ENCODE data around the gene UBA6. TPM values are rescaled to one million over a fixed set of nuclear protein-coding genes. Genes with fewer than 3 reads are reported as not detected.
A peak's percentile ranks its signal among the peaks of the same experiment; 100 is the strongest.

UBA6 gene
- total RNA-seq, 1 experiment from 2014 or later, result 81.5 TPM

- no peaks in the 10 kb centered on the region for H3K27me3 Mint-ChIP-seq (ENCODE audit: low read depth)
- CTCF ChIA-PET, result interaction anchor here (1.8 kb wide), 1 partner anchor 20 kb away, joined by 5 read pairs; no protein-coding TSS in a partner anchor
- H3K9me3 Mint-ChIP-seq, result peaks cover 9% of the 10 kb centered on the region
- ATAC-seq (no peak), DNase-seq (ENCODE audit: low spot score) (no peak)
- TF ChIP-seq, protein P1, sequence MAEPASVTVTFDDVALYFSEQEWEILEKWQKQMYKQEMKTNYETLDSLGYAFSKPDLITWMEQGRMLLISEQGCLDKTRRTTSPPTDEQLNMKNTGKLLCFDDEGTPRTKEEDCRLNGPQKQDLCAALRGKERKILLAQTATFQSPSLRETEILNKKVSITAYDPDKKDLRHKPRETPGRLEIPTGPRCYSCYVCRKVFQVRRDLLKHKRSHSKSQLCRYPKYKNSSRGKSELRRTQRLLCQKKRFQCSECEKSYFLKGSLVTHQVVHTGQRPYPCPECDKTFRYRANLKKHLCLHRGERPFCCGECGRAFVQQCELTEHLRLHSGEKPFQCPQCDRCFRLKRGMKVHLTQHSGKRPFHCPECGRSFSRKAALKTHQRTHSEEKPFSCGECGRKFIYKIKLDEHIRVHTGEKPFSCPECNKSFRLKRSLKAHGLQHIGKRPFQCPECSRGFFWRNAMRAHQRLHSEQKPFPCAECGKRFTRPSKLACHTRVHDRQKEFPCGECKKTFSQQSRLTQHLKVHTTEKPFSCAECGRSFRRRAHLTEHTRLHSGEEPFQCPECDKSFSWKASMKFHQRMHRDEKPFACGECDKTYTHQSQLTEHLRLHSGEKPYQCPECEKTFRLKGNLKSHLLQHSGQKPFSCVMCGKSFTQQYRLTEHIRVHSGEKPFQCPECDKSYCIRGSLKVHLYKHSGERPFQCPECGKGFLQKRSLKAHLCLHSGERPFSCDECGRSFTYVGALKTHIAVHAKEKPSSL (CRISPR knock-in tag; conservative IDR thresholded peaks at IDR 0.05), result no peak
- TF ChIP-seq ZBTB21 (CRISPR knock-in tag; IDR thresholded peaks at IDR 0.05; ENCODE audit: borderline replicate concordance) (no peak), GABPB1 (CRISPR knock-in tag; IDR thresholded peaks at IDR 0.05) (no peak), OVOL2 (CRISPR knock-in tag; IDR thresholded peaks at IDR 0.05; ENCODE audit: borderline replicate concordance) (no peak), GRHL2 (CRISPR knock-in tag; IDR thresholded peaks at IDR 0.05; ENCODE audit: insufficient replicate concordance, severe bottlenecking) (no peak), NFATC4 (CRISPR knock-in tag; IDR thresholded peaks at IDR 0.05) (no peak), CREB1 (CRISPR knock-in tag; IDR thresholded peaks at IDR 0.05) (no peak), MXD4 (CRISPR knock-in tag; IDR thresholded peaks at IDR 0.05; ENCODE audit: borderline replicate concordance) (no peak), NFE2L1 (CRISPR knock-in tag; IDR thresholded peaks at IDR 0.05) (no peak)
- TF ChIP-seq, protein P2, sequence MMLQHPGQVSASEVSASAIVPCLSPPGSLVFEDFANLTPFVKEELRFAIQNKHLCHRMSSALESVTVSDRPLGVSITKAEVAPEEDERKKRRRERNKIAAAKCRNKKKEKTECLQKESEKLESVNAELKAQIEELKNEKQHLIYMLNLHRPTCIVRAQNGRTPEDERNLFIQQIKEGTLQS (CRISPR knock-in tag; conservative IDR thresholded peaks at IDR 0.05), result no peak
- H3K4me3 Mint-ChIP-seq, result no peak overlapping the region
- H3K27ac Mint-ChIP-seq, result peak overlapping the region; percentile 47; the same call in 1 of the 2 replicates
- H3K36me3 Mint-ChIP-seq, result peaks cover 10% of the 10 kb centered on the region; the same call in 1 of the 2 replicates
- POLR2A ChIA-PET, result no interaction called here
- peaks cover 14% of the 10 kb centered on the region for H3K4me1 Mint-ChIP-seq
These were observed 26.3 kb upstream of the UBA6 start for GRCh38 chr4:67727124-67727850.

- no peak for DNase-seq (ENCODE audit: low spot score)
- H3K9me3 Mint-ChIP-seq, result peaks cover 16% of the 10 kb centered on the region
These were observed 25.0 kb upstream of the UBA6 start for GRCh38 chr4:67725981-67726380.

GRCh38 chr4:67725132-67725531 is 24.2 kb upstream of the UBA6 start:
- H3K36me3 Mint-ChIP-seq, result peaks cover 24% of the 10 kb centered on the region
- peaks cover 26% of the 10 kb centered on the region for H3K4me1 Mint-ChIP-seq
- peak overlapping the region; percentile 54; the same call in 1 of the 2 replicates for H3K27ac Mint-ChIP-seq
- no peaks in the 10 kb centered on the region for H3K27me3 Mint-ChIP-seq (ENCODE audit: low read depth)
- DNase-seq (ENCODE audit: low spot score) (no peak), ATAC-seq (no peak)
- peaks cover 16% of the 10 kb centered on the region for H3K9me3 Mint-ChIP-seq
- H3K4me3 Mint-ChIP-seq, result no peak overlapping the region
- ChIA-PET CTCF (interaction anchor here (0.7 to 1.9 kb wide), 2 partner anchors 20 to 22 kb away, joined by 3 to 15 read pairs; no protein-coding TSS in a partner anchor), POLR2A (no interaction called here)
- no peak for TF ChIP-seq CDX4 (CRISPR knock-in tag; IDR thresholded peaks at IDR 0.05; ENCODE audit: borderline replicate concordance)
- TF ChIP-seq, protein P1 (CRISPR knock-in tag; conservative IDR thresholded peaks at IDR 0.05), result no peak
- no peak for TF ChIP-seq TEAD4 (CRISPR knock-in tag; IDR thresholded peaks at IDR 0.05)
- TF ChIP-seq, protein P3, sequence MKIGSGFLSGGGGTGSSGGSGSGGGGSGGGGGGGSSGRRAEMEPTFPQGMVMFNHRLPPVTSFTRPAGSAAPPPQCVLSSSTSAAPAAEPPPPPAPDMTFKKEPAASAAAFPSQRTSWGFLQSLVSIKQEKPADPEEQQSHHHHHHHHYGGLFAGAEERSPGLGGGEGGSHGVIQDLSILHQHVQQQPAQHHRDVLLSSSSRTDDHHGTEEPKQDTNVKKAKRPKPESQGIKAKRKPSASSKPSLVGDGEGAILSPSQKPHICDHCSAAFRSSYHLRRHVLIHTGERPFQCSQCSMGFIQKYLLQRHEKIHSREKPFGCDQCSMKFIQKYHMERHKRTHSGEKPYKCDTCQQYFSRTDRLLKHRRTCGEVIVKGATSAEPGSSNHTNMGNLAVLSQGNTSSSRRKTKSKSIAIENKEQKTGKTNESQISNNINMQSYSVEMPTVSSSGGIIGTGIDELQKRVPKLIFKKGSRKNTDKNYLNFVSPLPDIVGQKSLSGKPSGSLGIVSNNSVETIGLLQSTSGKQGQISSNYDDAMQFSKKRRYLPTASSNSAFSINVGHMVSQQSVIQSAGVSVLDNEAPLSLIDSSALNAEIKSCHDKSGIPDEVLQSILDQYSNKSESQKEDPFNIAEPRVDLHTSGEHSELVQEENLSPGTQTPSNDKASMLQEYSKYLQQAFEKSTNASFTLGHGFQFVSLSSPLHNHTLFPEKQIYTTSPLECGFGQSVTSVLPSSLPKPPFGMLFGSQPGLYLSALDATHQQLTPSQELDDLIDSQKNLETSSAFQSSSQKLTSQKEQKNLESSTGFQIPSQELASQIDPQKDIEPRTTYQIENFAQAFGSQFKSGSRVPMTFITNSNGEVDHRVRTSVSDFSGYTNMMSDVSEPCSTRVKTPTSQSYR (CRISPR knock-in tag; IDR thresholded peaks at IDR 0.05), result no peak

More at GRCh38 chr4:67725981-67726380, 25.0 kb upstream of the UBA6 start:
- no peak for ATAC-seq
- H3K36me3 Mint-ChIP-seq, result peaks cover 16% of the 10 kb centered on the region
- CTCF ChIA-PET, result interaction anchor here (0.7 to 0.9 kb wide), 2 partner anchors 19 to 21 kb away, joined by 3 to 4 read pairs; no protein-coding TSS in a partner anchor
- H3K27me3 Mint-ChIP-seq (ENCODE audit: low read depth), result no peaks in the 10 kb centered on the region
- H3K4me3 Mint-ChIP-seq, result no peak overlapping the region
- H3K27ac Mint-ChIP-seq, result no peak overlapping the region
- H3K4me1 Mint-ChIP-seq, result peaks cover 26% of the 10 kb centered on the region
- TF ChIP-seq, protein P4, sequence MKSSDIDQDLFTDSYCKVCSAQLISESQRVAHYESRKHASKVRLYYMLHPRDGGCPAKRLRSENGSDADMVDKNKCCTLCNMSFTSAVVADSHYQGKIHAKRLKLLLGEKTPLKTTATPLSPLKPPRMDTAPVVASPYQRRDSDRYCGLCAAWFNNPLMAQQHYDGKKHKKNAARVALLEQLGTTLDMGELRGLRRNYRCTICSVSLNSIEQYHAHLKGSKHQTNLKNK (CRISPR knock-in tag; IDR thresholded peaks at IDR 0.05), result no peak
- no peak for TF ChIP-seq CREM (CRISPR knock-in tag; IDR thresholded peaks at IDR 0.05)
- TF ChIP-seq, protein P1 (CRISPR knock-in tag; conservative IDR thresholded peaks at IDR 0.05), result no peak
- no peak for TF ChIP-seq USF1 (CRISPR knock-in tag; IDR thresholded peaks at IDR 0.05)
- POLR2A ChIA-PET, result no interaction called here
